Fibroblast of lung (primary cell): ENCODE data around the gene PPME1. TPM values are rescaled to one million over a fixed set of nuclear protein-coding genes. Genes with fewer than 3 reads are reported as not detected.
A peak's percentile ranks its signal among the peaks of the same experiment; 100 is the strongest.

Experiments used
- DNase-seq, 2 donors: peaks; one replicate each; pipeline versions ENCODE4 v3.0.0 to v3.0.0-alpha.2; 2010; ENCODE audit warnings: low read depth in 2 of 2
- H2AFZ ChIP-seq: 2 replicates; pipeline ENCODE4 v1.5.1; 2012; ENCODE audit warnings: low read length, control low read depth, inconsistent platforms
- H3K27ac ChIP-seq: 2 replicates; pipeline ENCODE4 v1.5.1; 2011; ENCODE audit warnings: low read length, control low read depth; ENCODE audit not compliant: insufficient read depth
- H3K27me3 ChIP-seq: 2 replicates; pipeline ENCODE4 v1.5.1; 2011; ENCODE audit warnings: mild to moderate bottlenecking, low read length; ENCODE audit not compliant: control insufficient read depth, insufficient read depth
- H3K36me3 ChIP-seq: 2 replicates; pipeline ENCODE4 v1.5.1; 2011; ENCODE audit warnings: low read length; ENCODE audit not compliant: control insufficient read depth, insufficient read depth
- H3K4me1 ChIP-seq: 2 replicates; pipeline ENCODE4 v1.5.1; 2011; ENCODE audit warnings: low read length; ENCODE audit not compliant: control insufficient read depth, insufficient read depth; ENCODE audit errors: extremely low read depth
- H3K4me2 ChIP-seq: 2 replicates; pipeline ENCODE4 v1.5.1; 2011; ENCODE audit warnings: low read length, control low read depth; ENCODE audit not compliant: insufficient read depth; ENCODE audit errors: extremely low read depth
- H3K4me3 ChIP-seq, 4 experiments: fragments of 200-600 bp in 1 of 4; sonication (generic) in 1 of 4; replicated peaks in 1 of 4; 2 replicates each; pipeline ENCODE4 v1.5.1; 2011 to 2016; ENCODE audit warnings: low read length in 4 of 4, low read depth in 3 of 4, mild to moderate bottlenecking in 3 of 4, control low read depth in 2 of 4, inconsistent platforms in 1 of 4, mixed read lengths in 1 of 4; ENCODE audit not compliant: insufficient read depth in 1 of 4; ENCODE audit errors: control extremely low read depth in 1 of 4
- H3K79me2 ChIP-seq: 2 replicates; pipeline ENCODE4 v1.5.1; 2012; ENCODE audit warnings: mild to moderate bottlenecking, low read length, inconsistent platforms; ENCODE audit not compliant: control insufficient read depth, insufficient read depth
- H3K9ac ChIP-seq: 2 replicates; pipeline ENCODE4 v1.5.1; 2011; ENCODE audit warnings: mild to moderate bottlenecking, low read length, control low read depth; ENCODE audit not compliant: insufficient read depth
- H3K9me3 ChIP-seq: 2 replicates; pipeline ENCODE4 v1.5.1; 2012; ENCODE audit warnings: low read depth, low read length; ENCODE audit not compliant: control insufficient read depth, insufficient read depth
- H4K20me1 ChIP-seq: 2 replicates; pipeline ENCODE4 v1.5.1; 2011; ENCODE audit warnings: low read length; ENCODE audit not compliant: control insufficient read depth, insufficient read depth; ENCODE audit errors: extremely low read depth
- CTCF ChIP-seq, 2 donors: IDR thresholded peaks in 1 of 2; conservative IDR thresholded peaks in 1 of 2; 1 replicate in 1 of 2; 2 replicates in 1 of 2; pipeline ENCODE4 v1.5.1; 2011 to 2012; ENCODE audit warnings: low read length in 2 of 2, control low read depth in 1 of 2, inconsistent platforms in 1 of 2, low read depth in 1 of 2, mild to moderate bottlenecking in 1 of 2
- EZH2 ChIP-seq: IDR thresholded peaks from 2 replicates; pipeline ENCODE4 v1.5.1; 2012; ENCODE audit warnings: low read length, control low read depth, mild to moderate bottlenecking; ENCODE audit errors: missing control alignments
- polyA plus RNA-seq, 2 donors: library from polyadenylated mRNA; depleted of rRNA in 1 of 2; stranded (reverse) in 1 of 2; unstranded in 1 of 2; fragments of >200 nt; gene quantifications; 2 replicates each; pipeline ENCODE4 v1.2.1, GENCODE V29; 2011 to 2012; ENCODE audit warnings: missing spikeins in 1 of 2
- total RNA-seq: library from RNA; depleted of rRNA; stranded (reverse); fragments of >200 nt; gene quantifications from 2 replicates; pipeline ENCODE4 v1.2.1, GENCODE V29; 2014

The PPME1 gene
- total and polyA plus RNA-seq, 2 donors (not counting 1 experiment from before 2014, with no cell fraction given), result 35.3 to 38.8 TPM

- Histone ChIP-seq H3K27ac (no peak overlapping the region), H3K4me3 (no peak overlapping the region)
These were observed 49.3 kb downstream of the PPME1 start for GRCh38 chr11:74220376-74220775.

GRCh38 chr11:74221816-74222215 is 50.7 kb downstream of the PPME1 start:
- Histone ChIP-seq H3K36me3 (no peaks in the 10 kb centered on the region), H4K20me1 (no peaks in the 10 kb centered on the region), H3K9ac (no peak overlapping the region), H3K27ac (no peak overlapping the region), H3K4me3 (no peak overlapping the region), H2AFZ (no peak overlapping the region), H3K4me2 (no peak overlapping the region), H3K79me2 (no peaks in the 10 kb centered on the region), H3K27me3 (no peaks in the 10 kb centered on the region), H3K9me3 (no peaks in the 10 kb centered on the region), H3K4me1 (no peaks in the 10 kb centered on the region)
- DNase-seq, result no peak
- TF ChIP-seq EZH2 (no peak), CTCF (conservative IDR thresholded peaks at IDR 0.05 in 1 of 2, IDR thresholded peaks at IDR 0.05 in 1 of 2; ENCODE audit: low read depth in 1 of 2, low read length in 2 of 2) (no peak)

More at GRCh38 chr11:74220376-74220775, 49.3 kb downstream of the PPME1 start:
- no peak overlapping the region for H3K4me2 ChIP-seq
- no peaks in the 10 kb centered on the region for H4K20me1 ChIP-seq
- no peaks in the 10 kb centered on the region for H3K9me3 ChIP-seq
- no peaks in the 10 kb centered on the region for H3K27me3 ChIP-seq
- no peak overlapping the region for H3K9ac ChIP-seq
- H3K4me1 ChIP-seq, result no peaks in the 10 kb centered on the region
- DNase-seq, result peak in 1 of 2 donors; percentile 3
- no peaks in the 10 kb centered on the region for H3K36me3 ChIP-seq
- no peak overlapping the region for H2AFZ ChIP-seq
- no peaks in the 10 kb centered on the region for H3K79me2 ChIP-seq
- TF ChIP-seq EZH2 (no peak), CTCF (conservative IDR thresholded peaks at IDR 0.05 in 1 of 2, IDR thresholded peaks at IDR 0.05 in 1 of 2; ENCODE audit: low read depth in 1 of 2, low read length in 2 of 2) (no peak)

GRCh38 chr11:74225565-74225964 is 54.5 kb downstream of the PPME1 start:
- no peaks in the 10 kb centered on the region for H3K4me1 ChIP-seq
- no peak overlapping the region for H3K4me2 ChIP-seq

More at GRCh38 chr11:74225565-74225964, 54.5 kb downstream of the PPME1 start:
- no peak overlapping the region for H3K27ac ChIP-seq
- no peak overlapping the region for H2AFZ ChIP-seq
- H3K27me3 ChIP-seq, result no peaks in the 10 kb centered on the region
- H3K4me3 ChIP-seq, result no peak overlapping the region
- H3K36me3 ChIP-seq, result no peaks in the 10 kb centered on the region
- no peaks in the 10 kb centered on the region for H4K20me1 ChIP-seq
- DNase-seq, result no peak
- TF ChIP-seq CTCF (conservative IDR thresholded peaks at IDR 0.05 in 1 of 2, IDR thresholded peaks at IDR 0.05 in 1 of 2; ENCODE audit: low read depth in 1 of 2, low read length in 2 of 2) (no peak), EZH2 (no peak)
- H3K9me3 ChIP-seq, result no peaks in the 10 kb centered on the region
- H3K9ac ChIP-seq, result no peak overlapping the region
- no peaks in the 10 kb centered on the region for H3K79me2 ChIP-seq
